ENCODE data around the gene LRRC46.

The LRRC46 gene

DNA sequence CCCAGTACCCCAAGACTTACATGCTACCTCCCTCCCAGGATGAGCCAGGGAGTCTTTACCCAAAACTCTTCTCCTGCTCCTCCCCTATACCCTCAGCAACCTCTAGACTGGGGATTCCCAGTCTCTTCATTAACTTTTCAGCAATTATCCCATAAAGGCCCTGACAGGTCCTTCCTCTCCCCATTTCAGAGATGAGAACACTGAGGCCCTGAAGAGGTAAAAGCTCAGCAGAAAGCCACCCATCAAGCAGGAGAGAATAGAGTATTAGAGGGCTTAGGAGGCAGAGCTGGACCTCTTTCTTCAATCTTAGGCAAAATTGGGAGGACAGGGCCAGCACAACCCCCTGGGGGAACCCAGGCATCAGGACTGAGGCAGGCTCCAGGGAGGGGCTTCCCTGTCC is 25.4 kb downstream of the LRRC46 start:
- TF ChIP-seq, protein P1, sequence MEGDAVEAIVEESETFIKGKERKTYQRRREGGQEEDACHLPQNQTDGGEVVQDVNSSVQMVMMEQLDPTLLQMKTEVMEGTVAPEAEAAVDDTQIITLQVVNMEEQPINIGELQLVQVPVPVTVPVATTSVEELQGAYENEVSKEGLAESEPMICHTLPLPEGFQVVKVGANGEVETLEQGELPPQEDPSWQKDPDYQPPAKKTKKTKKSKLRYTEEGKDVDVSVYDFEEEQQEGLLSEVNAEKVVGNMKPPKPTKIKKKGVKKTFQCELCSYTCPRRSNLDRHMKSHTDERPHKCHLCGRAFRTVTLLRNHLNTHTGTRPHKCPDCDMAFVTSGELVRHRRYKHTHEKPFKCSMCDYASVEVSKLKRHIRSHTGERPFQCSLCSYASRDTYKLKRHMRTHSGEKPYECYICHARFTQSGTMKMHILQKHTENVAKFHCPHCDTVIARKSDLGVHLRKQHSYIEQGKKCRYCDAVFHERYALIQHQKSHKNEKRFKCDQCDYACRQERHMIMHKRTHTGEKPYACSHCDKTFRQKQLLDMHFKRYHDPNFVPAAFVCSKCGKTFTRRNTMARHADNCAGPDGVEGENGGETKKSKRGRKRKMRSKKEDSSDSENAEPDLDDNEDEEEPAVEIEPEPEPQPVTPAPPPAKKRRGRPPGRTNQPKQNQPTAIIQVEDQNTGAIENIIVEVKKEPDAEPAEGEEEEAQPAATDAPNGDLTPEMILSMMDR (IDR thresholded peaks at IDR 0.05; ENCODE audit: control insufficient read depth, insufficient read depth, low read depth, low read length, missing control alignments): no peak
- no peak for DNase-seq (ENCODE audit: low read depth)
- no peak overlapping the region for H3K4me3 ChIP-seq (ENCODE audit: control insufficient read depth, low read depth, low read length)

DNA sequence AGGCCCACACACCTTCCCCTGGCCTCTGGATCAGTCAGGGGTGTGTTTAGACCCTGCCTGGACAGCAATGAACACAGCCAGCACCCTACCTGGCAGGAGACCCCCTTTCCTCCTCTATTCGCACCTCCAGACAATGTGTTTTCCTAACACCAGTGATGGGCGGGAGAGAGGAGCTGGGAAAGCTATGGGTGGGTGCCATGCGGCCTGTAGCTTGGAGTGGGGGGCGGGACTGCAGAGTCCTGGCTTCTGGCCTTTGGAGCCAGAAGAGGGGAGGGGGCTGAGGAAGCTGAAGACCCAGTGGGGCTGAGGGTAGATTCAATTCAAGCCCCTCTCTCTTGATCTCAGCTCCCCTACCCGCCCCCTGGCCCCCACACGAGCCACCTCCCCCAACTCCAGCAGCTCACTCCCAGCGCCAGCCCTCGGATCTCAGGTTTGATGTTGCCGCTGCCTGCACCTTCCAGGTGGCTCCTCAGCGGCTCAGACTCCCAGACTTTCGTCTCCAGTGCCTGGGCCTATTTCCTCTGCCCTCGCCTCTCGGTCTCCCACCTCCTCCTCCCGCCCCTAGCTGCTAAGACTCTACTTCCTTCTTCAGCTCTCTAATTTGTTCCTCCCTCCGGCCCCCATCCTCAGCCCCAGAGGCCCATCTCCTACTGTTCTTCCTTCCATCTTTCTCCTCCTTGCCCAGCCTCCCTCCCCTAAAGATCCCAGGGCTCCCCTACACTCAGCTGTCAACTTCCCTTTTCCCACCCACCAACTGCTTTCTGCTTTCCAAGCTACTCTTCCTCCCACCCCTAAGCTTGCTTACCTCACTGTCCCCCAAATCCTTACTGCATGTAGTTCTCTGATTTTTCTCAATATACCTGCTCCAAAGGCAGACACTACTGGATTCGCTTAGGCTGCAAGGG is 26.3 kb downstream of the LRRC46 start:
- H3K4me3 ChIP-seq (ENCODE audit: control insufficient read depth, low read depth, low read length): no peak overlapping the region
- TF ChIP-seq, protein P1 (IDR thresholded peaks at IDR 0.05; ENCODE audit: control insufficient read depth, insufficient read depth, low read depth, low read length, missing control alignments): no peak
- DNase-seq (ENCODE audit: low read depth): no peak

DNA sequence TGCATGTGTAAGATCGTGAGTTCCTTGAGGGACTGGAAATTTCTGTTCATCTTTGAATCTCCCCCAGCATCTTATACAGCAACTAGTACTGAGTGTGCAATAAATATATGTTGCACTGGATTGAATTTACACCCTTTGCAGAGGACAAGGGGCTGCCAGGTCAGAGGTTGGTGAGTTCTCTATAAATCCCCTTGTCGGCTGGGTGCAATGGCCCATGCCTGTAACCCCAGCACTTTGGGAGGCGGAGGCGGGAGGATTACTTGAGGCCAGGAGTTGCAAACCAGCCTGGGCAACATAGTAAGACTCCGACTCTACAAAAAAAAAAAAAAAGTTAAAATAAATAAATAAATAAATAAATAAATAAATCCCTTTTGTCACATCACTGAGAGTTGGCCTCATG is 28.9 kb downstream of the LRRC46 start:
- no peak for DNase-seq (ENCODE audit: low read depth)
- H3K4me3 ChIP-seq (ENCODE audit: control insufficient read depth, low read depth, low read length): no peak overlapping the region

DNA sequence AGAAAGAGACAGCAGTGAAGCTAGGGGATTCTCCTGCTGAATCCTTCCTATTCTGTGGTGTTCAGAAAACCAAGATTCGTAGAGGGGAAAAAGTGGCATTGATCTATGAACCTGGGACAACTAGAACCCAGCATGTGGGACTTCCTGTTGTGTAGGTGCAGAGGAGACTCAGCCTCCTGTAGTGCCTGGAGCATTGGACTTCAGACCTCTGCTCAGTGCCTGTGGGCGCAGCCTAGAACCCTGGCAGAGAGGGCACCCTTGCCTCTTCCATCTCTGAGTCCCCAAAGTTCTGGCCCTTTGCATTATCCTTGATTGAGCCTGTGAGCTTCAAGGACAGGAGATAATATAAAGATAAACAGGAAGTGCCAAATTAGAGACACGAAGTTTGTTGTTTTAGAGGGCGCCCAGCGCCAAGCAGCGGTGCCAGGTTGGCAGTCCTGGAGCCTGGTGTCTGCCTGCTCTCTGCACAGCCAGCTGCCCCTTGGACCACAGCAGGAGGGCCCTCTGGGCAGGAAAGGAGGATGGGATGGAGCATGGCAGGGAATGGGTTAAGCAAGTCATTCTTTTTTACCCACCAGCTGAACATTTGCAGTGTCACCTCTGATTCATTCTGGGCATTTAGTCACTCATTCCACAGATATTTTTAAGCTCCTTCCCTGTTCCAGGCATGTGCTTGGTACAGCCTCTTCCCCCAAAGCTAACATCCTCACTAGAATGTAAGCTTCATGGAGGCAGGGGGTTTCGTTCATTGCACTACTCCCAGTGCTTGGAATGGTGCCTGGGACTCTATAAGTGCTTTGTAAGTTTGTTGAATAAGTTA is 31.4 kb downstream of the LRRC46 start:
- TF ChIP-seq, protein P1 (IDR thresholded peaks at IDR 0.05; ENCODE audit: control insufficient read depth, insufficient read depth, low read depth, low read length, missing control alignments): no peak
- no peak for DNase-seq (ENCODE audit: low read depth)

More for the DNA sequence above, 28.9 kb downstream of the LRRC46 start:
- TF ChIP-seq, protein P1 (IDR thresholded peaks at IDR 0.05; ENCODE audit: control insufficient read depth, insufficient read depth, low read depth, low read length, missing control alignments): no peak

DNA sequence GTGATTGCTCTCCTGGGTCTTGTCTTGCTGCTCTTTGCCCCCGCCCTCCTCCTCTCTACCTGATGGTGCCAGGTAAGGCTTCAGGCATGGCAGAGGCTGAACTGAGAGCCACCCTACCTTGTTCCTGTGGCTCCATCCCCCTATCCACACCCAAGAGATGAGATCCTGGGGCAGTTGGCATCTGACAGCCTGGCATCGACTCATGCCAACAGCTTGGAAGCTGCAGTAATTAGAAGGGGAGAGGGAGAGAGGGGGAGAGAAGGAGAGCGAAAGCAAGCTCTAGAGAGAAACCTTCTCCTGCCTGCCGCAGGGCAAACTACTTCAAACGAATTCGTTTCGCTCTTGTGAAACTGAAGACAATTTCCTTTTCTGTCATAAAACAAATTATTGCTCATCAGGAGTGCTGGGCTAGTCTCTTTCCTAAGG is 33.3 kb downstream of the LRRC46 start:
- H3K4me3 ChIP-seq (ENCODE audit: control insufficient read depth, low read depth, low read length): no peak overlapping the region
- TF ChIP-seq, protein P1 (IDR thresholded peaks at IDR 0.05; ENCODE audit: control insufficient read depth, insufficient read depth, low read depth, low read length, missing control alignments): no peak
- DNase-seq (ENCODE audit: low read depth): no peak

More for the DNA sequence above, 31.4 kb downstream of the LRRC46 start:
- H3K4me3 ChIP-seq (ENCODE audit: control insufficient read depth, low read depth, low read length): no peak overlapping the region

DNA sequence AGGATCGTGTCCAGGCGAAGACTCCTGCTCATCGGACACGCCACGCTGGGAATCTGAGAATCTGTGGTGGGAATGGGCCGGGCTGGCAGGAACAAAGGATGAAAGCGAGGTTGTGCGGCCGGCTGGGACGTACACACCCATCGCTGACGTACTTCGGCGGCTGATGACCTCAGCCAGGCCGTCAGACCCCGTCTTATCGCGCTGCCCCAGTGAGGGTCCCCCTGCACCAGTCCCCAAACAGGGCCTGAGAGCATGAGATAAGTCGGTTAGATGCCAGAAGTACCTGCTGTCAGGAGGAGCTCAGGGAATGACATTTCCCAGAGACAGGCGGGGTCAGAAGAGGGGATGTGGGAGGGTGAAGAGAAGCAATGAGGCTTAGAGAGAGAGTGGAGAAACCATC is 35.5 kb downstream of the LRRC46 start:
- no peak for DNase-seq (ENCODE audit: low read depth)
- no peak overlapping the region for H3K4me3 ChIP-seq (ENCODE audit: control insufficient read depth, low read depth, low read length)
- TF ChIP-seq, protein P1 (IDR thresholded peaks at IDR 0.05; ENCODE audit: control insufficient read depth, insufficient read depth, low read depth, low read length, missing control alignments): no peak

Data from AG09309 (cell line).